Testis (tissue), 3 donors: ENCODE results near the gene OTOP2. TPM values are rescaled to one million over a fixed set of nuclear protein-coding genes. Genes with fewer than 3 reads are reported as not detected.

Source experiments
- DNase-seq: peaks from one replicate; pipeline ENCODE4 v3.0.0-alpha.2; 2019
- H3K27ac ChIP-seq, 2 donors: fragments of 200-600 bp; sonication (generic); one replicate each; pipeline ENCODE4 v1.5.1; 2019
- H3K27me3 ChIP-seq: fragments of 200-600 bp; sonication (generic); one replicate; pipeline ENCODE4 v1.5.1; 2019
- H3K36me3 ChIP-seq: fragments of 200-600 bp; sonication (generic); one replicate; pipeline ENCODE4 v1.5.1; 2017; ENCODE audit warnings: low read depth; ENCODE audit errors: missing control alignments
- H3K4me1 ChIP-seq: fragments of 200-600 bp; sonication (generic); one replicate; pipeline ENCODE4 v1.5.1; 2019
- H3K4me3 ChIP-seq, 2 donors: fragments of 200-600 bp; sonication (generic); one replicate each; pipeline ENCODE4 v1.5.1; 2017 to 2019
- H3K9me3 ChIP-seq: fragments of 200-600 bp; sonication (generic); one replicate; pipeline ENCODE4 v1.5.1; 2017
- POLR2A ChIP-seq: fragments of 450-650 bp; IDR thresholded peaks from one replicate; pipeline ENCODE4 v1.6.1; 2017; ENCODE audit warnings: antibody characterized with exemption, mild to moderate bottlenecking, moderate library complexity
- WGBS, 2 donors: methylation state at CpG; one replicate each; pipeline ENCODE4 v1.1.5; 2018; 5-methylcytosine and 5-hydroxymethylcytosine counted together
- intact Hi-C: fragments of 100-400 bp; cut with DNase I; formaldehyde crosslinking; loops from one replicate; pipeline ENCODE4 v1.15.1; 2023; ENCODE audit warnings: low total_unique reads
- polyA plus RNA-seq: library from polyadenylated mRNA; stranded (reverse); fragments of 350-450 nt; fragmentation: Illumina TruSeq; extraction: RNeasy Lipid Tissue Mini Kit (QIAGEN cat#74804); gene quantifications from one replicate; pipeline ENCODE4 v1.2.3, GENCODE V29; 2014; ENCODE audit warnings: low read depth, low replicate concordance; ENCODE audit not compliant: insufficient read depth
- total RNA-seq, 2 donors: library from RNA; depleted of rRNA; stranded (reverse); fragments of >200 nt; gene quantifications; one replicate each; pipeline ENCODE4 v1.2.3, GENCODE V29; 2016
- TF ChIP-seq, protein P1 (sequence below), 3 experiments: fragments of 450-650 bp in 2 of 3; fragments of 200-600 bp in 1 of 3; sonication (generic) in 1 of 3; IDR thresholded peaks; one replicate each; pipeline ENCODE4 v1.5.1; 2016 to 2019; ENCODE audit warnings: antibody characterized with exemption in 3 of 3, mild to moderate bottlenecking in 2 of 3, moderate library complexity in 1 of 3

Gene OTOP2
- total and polyA plus RNA-seq, 3 donors from 2014 or later, result 2.4 to 5.7 (median 5.7) TPM

DNA sequence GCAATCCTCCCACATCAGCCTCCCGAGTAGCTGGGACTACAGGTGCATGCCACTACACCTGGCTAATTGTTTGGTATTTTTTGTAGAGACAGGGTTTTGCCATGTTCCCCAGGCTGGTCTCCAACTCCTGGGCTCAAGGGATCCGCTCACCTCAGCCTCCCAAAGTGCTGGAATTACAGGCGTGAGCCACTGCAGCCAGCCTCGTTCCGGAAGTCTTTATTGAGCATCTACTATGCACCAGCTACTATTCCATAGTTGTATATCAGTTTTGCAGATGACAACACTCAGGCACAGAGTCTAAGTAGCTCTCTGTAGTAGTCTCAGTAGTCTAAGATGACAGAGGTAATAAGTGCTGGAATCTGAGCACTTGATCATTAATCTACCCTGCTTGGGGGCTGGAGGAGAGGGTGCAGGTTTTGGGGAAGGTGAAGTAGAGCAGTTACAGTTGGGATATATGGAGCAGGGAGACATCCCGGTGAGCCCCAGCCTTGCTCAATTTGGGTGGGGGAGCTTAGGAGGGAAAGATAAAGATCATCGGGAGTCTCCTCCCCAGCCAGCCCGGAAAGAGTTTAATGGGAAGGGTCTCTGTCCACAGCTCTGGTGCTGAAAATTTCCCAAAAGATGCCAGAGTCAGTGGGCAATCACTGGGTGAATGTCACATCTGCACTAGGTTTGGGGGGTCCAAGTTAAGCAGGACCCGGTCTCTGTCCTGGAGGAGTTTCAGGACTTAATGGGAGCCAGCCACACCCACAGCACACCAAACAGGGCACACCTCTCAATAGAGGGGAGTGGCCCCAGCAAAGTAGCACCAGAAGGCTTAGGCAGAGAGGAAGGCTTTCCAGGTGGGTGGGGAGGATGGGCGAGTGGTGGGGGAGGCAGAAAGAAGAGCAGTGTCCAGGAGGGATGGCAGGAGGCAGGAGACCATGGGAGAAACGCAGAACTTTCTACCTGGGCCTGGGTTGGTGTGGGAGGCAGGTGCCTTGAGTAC, 13.3 kb downstream of the OTOP2 start:
- Histone ChIP-seq H3K4me3 (no peak overlapping the region), H3K27me3 (no peaks in the 10 kb centered on the region), H3K9me3 (no peaks in the 10 kb centered on the region), H3K4me1 (no peaks in the 10 kb centered on the region), H3K27ac (no peak overlapping the region), H3K36me3 (no peaks in the 10 kb centered on the region)
- no peak for DNase-seq
- intact Hi-C loops, result no loop called here
- WGBS, 2 donors, result 42 to 48% methylated on average over 11 of the region's 11 CpGs
- TF ChIP-seq POLR2A, result no peak
- TF ChIP-seq, protein P1, sequence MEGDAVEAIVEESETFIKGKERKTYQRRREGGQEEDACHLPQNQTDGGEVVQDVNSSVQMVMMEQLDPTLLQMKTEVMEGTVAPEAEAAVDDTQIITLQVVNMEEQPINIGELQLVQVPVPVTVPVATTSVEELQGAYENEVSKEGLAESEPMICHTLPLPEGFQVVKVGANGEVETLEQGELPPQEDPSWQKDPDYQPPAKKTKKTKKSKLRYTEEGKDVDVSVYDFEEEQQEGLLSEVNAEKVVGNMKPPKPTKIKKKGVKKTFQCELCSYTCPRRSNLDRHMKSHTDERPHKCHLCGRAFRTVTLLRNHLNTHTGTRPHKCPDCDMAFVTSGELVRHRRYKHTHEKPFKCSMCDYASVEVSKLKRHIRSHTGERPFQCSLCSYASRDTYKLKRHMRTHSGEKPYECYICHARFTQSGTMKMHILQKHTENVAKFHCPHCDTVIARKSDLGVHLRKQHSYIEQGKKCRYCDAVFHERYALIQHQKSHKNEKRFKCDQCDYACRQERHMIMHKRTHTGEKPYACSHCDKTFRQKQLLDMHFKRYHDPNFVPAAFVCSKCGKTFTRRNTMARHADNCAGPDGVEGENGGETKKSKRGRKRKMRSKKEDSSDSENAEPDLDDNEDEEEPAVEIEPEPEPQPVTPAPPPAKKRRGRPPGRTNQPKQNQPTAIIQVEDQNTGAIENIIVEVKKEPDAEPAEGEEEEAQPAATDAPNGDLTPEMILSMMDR (IDR thresholded peaks at IDR 0.05), result no peak

DNA sequence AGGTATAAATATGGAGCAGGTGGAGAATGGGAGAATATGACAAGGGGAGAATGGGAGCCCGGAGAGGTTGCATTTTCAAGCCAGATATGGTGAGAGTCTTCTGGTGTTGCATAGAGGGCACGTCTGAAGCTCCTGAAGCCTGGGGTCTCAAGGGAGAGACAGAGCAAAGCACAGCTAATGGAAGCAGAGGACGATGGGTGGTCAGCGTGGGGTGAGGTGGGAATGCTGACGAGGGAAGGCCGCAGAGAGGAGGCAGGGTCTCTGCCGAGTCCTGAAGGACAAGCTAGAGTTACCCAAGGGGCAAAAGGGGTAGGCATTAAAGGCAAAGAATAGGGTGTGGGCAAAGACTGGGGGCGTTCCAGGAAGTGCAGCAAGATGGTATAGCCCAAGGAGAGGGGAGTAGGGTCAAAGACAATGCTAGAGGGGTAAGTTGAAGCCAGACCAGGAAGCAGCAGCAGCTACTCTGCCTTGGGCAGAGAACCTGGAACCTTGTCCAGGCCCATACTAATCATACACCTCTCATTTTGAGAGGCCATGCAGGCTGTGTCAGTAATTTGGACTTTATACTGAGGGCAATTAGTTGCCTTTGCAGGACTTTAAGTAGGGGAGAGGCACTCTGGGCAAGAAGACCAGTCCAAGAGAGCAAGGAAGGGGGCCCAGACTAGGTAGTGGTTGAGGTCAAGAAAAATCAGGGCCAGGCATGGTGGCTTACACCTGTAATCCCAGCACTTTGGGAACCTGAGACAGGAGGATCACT, 14.3 kb downstream of the OTOP2 start:
- no peaks in the 10 kb centered on the region for H3K9me3 ChIP-seq
- no peaks in the 10 kb centered on the region for H3K27me3 ChIP-seq
- TF ChIP-seq, protein P1 (IDR thresholded peaks at IDR 0.05), result no peak
- TF ChIP-seq POLR2A, result no peak
- H3K36me3 ChIP-seq, result no peaks in the 10 kb centered on the region
- no peak for DNase-seq
- H3K4me3 ChIP-seq, result no peak overlapping the region
- no peak overlapping the region for H3K27ac ChIP-seq
- H3K4me1 ChIP-seq, result no peaks in the 10 kb centered on the region
- intact Hi-C loops, result no loop called here
- 68 to 71% methylated on average over 8 of the region's 8 CpGs for WGBS, 2 donors

DNA sequence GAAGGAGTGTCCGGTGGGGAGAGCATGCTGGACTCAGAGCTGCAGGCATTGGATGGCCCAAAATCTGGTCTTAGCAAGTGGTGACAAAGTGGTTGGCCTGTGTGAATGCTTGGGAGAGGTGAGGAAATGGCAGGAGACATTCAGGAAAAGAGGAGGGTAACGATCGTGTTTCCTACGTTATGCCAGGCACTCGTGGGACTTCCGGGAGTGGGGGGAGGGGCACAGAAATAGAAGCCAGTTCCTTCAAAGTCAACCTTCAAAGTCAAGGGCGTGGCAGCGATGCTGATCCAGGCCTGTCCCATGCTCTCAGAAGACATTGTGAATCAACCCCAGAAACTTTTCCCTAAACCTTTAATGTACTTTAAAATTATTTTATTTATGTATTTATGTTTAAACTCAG, 15.5 kb downstream of the OTOP2 start:
- no peak for TF ChIP-seq POLR2A
- TF ChIP-seq, protein P1 (IDR thresholded peaks at IDR 0.05), result no peak
- Histone ChIP-seq H3K27me3 (no peaks in the 10 kb centered on the region), H3K4me3 (no peak overlapping the region), H3K27ac (no peak overlapping the region), H3K4me1 (no peaks in the 10 kb centered on the region), H3K9me3 (no peaks in the 10 kb centered on the region), H3K36me3 (no peaks in the 10 kb centered on the region)
- intact Hi-C loops, result no loop called here
- WGBS, 2 donors, result 58 to 62% methylated on average over 8 of the region's 8 CpGs
- DNase-seq, result no peak

DNA sequence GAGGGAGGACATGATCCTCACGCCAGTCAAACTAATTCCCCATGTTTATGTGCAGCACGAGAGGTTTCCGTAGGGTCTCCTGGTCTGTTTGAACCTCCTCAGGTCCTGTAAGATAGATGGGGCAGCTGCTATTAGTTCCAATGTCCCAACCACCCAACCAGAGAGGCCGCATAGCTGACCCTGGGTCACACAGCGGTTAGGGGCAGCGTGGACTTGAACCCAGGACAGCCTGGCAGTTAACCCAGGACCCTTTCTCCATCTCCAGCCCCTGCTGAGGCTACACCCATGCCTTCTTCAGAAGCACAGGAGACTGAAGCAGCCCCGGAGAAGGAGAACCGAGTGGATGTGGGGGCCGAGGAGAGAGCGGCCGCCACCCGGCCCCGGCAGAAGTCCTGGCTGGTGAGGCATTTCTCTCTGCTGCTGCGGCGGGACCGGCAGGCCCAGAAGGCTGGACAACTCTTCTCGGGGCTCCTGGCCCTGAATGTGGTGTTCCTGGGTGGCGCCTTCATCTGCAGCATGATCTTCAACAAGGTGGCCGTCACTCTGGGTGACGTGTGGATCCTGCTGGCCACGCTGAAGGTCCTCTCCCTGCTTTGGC, 17.2 kb downstream of the OTOP2 start:
- H3K27me3 ChIP-seq, result no peaks in the 10 kb centered on the region
- TF ChIP-seq, protein P1 (IDR thresholded peaks at IDR 0.05), result no peak
- H3K27ac ChIP-seq, result no peak overlapping the region
- H3K9me3 ChIP-seq, result no peaks in the 10 kb centered on the region
- H3K4me3 ChIP-seq, result no peak overlapping the region
- no peaks in the 10 kb centered on the region for H3K4me1 ChIP-seq
- intact Hi-C loops, result no loop called here
- 78 to 80% methylated on average over 4 to 21 of the region's 21 CpGs for WGBS, 2 donors
- no peak for DNase-seq
- no peaks in the 10 kb centered on the region for H3K36me3 ChIP-seq
